HepG2 (cell line): ENCODE data around the gene SLC27A1.

Experiments used
- AGO2 ChIP-seq: fragments of 200-400 bp; formaldehyde crosslinking; optimal IDR thresholded peaks from 2 replicates; pipeline ENCODE3; 2017; ENCODE audit warnings: mild to moderate bottlenecking, low read depth, low read length, moderate library complexity
- ETV5 ChIP-seq: IDR thresholded peaks from 2 replicates; pipeline ENCODE4 v1.6.1; 2018; ENCODE audit warnings: missing biosample characterization, missing genetic modification reagents, inconsistent platforms, borderline replicate concordance
- GMEB2 ChIP-seq: IDR thresholded peaks from 2 replicates; pipeline ENCODE4 v1.6.1; 2016; ENCODE audit warnings: missing biosample characterization, missing genetic modification reagents, low read depth
- JUND ChIP-seq: sonication (generic); formaldehyde crosslinking; IDR thresholded peaks from 2 replicates; pipeline ENCODE4 v1.8.0; 2022; ENCODE audit warnings: mild to moderate bottlenecking, missing genetic modification reagents
- POLR2A ChIP-seq, 2 experiments: IDR thresholded peaks; 2 replicates each; pipeline ENCODE4 v1.6.1; 2011; ENCODE audit warnings: low read depth in 2 of 2, low read length in 2 of 2, mild to moderate bottlenecking in 1 of 2, moderate library complexity in 1 of 2; ENCODE audit not compliant: insufficient read depth in 1 of 2
- SMC3 ChIP-seq: IDR thresholded peaks from 2 replicates; pipeline ENCODE4 v1.6.1; 2011; ENCODE audit warnings: low read length, improper control_type of control experiment
- TCF12 ChIP-seq, 2 experiments: fragments of 450-650 bp in 1 of 2; sonication (generic) in 1 of 2; formaldehyde crosslinking in 1 of 2; IDR thresholded peaks; 2 replicates each; pipeline versions ENCODE4 v1.6.1 to v1.8.0; 2017 to 2022; ENCODE audit warnings: antibody characterized with exemption in 1 of 2, mild to moderate bottlenecking in 1 of 2, missing genetic modification reagents in 1 of 2, moderate library complexity in 1 of 2
- XBP1 ChIP-seq: sonication (generic); formaldehyde crosslinking; IDR thresholded peaks from 2 replicates; pipeline ENCODE4 v1.5.0; 2020; ENCODE audit warnings: missing genetic modification reagents
- TF ChIP-seq, protein P1 (sequence below): sonication (generic); formaldehyde crosslinking; IDR thresholded peaks from 2 replicates; pipeline ENCODE4 v1.5.0; 2020; ENCODE audit warnings: mild to moderate bottlenecking, missing genetic modification reagents, moderate library complexity
- TF ChIP-seq, protein P2 (sequence below): sonication (generic); formaldehyde crosslinking; conservative IDR thresholded peaks from 2 replicates; pipeline ENCODE4 v1.5.0; 2020; ENCODE audit warnings: missing genetic modification reagents

DNA sequence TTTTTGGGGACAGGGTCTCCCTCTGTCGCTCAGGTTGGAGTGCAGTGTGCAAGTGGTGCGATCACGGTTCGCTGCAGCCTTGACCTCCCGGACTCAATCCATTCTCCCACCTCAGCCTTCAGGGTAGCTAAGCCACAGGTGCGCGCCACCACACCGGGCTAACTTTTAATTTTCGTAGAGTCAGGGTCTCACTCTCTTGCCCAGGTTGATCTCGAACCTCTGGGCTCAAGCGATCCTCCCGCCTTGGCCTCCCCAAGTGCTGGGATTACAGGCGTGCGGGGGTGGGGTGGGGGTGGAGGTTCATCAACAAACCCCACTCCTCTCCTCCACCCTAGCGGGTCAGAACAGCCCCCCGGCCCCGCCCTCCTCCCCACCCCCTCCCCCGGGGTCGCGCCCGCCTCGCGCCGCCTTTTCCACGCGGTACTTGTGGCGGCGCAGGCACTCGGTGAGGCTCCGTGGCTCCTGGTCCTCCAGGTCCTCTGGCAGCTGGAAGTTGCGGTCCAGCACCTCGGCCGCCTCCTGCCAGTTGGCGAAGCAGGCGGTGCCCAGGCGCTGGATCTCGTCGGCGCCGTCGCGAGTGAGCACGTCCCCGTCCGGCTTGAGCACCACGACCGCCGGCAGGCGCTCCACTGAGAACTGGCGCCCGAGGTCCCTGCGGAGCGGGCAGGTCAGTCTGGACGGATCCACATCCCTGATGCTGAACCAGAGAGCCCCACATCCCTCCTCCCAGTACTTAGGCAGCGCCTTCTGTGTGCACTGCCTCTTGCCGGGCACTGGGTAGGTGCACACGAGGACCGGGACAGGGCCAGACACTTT is 14.8 kb upstream of the SLC27A1 start:
- TF ChIP-seq, protein P1, sequence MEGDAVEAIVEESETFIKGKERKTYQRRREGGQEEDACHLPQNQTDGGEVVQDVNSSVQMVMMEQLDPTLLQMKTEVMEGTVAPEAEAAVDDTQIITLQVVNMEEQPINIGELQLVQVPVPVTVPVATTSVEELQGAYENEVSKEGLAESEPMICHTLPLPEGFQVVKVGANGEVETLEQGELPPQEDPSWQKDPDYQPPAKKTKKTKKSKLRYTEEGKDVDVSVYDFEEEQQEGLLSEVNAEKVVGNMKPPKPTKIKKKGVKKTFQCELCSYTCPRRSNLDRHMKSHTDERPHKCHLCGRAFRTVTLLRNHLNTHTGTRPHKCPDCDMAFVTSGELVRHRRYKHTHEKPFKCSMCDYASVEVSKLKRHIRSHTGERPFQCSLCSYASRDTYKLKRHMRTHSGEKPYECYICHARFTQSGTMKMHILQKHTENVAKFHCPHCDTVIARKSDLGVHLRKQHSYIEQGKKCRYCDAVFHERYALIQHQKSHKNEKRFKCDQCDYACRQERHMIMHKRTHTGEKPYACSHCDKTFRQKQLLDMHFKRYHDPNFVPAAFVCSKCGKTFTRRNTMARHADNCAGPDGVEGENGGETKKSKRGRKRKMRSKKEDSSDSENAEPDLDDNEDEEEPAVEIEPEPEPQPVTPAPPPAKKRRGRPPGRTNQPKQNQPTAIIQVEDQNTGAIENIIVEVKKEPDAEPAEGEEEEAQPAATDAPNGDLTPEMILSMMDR: no peak; the same call in 1 of the 2 replicates
- TF ChIP-seq POLR2A (IDR thresholded peaks at IDR 0.05; ENCODE audit: insufficient read depth in 1 of 2, low read depth in 2 of 2, low read length in 2 of 2) (no peak), GMEB2 (CRISPR knock-in tag) (no peak), AGO2 (no peak), XBP1 (no peak), JUND (CRISPR knock-in tag) (no peak), TCF12 (IDR thresholded peaks at IDR 0.05) (no peak), TCF12 (CRISPR knock-in tag; IDR thresholded peaks at IDR 0.05) (no peak), SMC3 (no peak), ETV5 (CRISPR knock-in tag) (no peak)
- TF ChIP-seq, protein P2, sequence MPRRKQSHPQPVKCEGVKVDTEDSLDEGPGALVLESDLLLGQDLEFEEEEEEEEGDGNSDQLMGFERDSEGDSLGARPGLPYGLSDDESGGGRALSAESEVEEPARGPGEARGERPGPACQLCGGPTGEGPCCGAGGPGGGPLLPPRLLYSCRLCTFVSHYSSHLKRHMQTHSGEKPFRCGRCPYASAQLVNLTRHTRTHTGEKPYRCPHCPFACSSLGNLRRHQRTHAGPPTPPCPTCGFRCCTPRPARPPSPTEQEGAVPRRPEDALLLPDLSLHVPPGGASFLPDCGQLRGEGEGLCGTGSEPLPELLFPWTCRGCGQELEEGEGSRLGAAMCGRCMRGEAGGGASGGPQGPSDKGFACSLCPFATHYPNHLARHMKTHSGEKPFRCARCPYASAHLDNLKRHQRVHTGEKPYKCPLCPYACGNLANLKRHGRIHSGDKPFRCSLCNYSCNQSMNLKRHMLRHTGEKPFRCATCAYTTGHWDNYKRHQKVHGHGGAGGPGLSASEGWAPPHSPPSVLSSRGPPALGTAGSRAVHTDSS (CRISPR knock-in tag): no peak
